GM13977 (cell line): ENCODE results near the gene PSORS1C2.

Experiments used
- DNase-seq: peaks from one replicate; pipeline ENCODE4 v3.0.0; 2012; ENCODE audit warnings: low spot score
- CTCF ChIP-seq: IDR thresholded peaks from 2 replicates; pipeline ENCODE4 v1.5.1; 2012; ENCODE audit warnings: mild to moderate bottlenecking, control low read depth; ENCODE audit not compliant: insufficient read depth; ENCODE audit errors: extremely low read depth, missing control alignments
- in situ Hi-C: fragments of 300-500 bp; cut with MboI; formaldehyde crosslinking; loops from one replicate; pipeline ENCODE4 v1.12.0; 2022; ENCODE audit warnings: low sequenced_read_pairs, low pct_unique_long_range_greater_than_20kb, mixed read lengths, inconsistent platforms; ENCODE audit not compliant: unreplicated experiment

The PSORS1C2 gene

GRCh38 chr6:31092769-31093505 is 45.9 kb downstream of the PSORS1C2 start:
- in situ Hi-C loops: no loop called here
- TF ChIP-seq CTCF: no peak
- no peak for DNase-seq

GRCh38 chr6:31092238-31092637 is 46.6 kb downstream of the PSORS1C2 start:
- no peak for TF ChIP-seq CTCF
- DNase-seq: no peak
- in situ Hi-C loops: no loop called here

GRCh38 chr6:31091680-31092079 is 47.2 kb downstream of the PSORS1C2 start:
- no peak for TF ChIP-seq CTCF
- no peak for DNase-seq
- in situ Hi-C loops: no loop called here

- no peak for DNase-seq
- in situ Hi-C loops: no loop called here
- no peak for TF ChIP-seq CTCF
Observed at GRCh38 chr6:31090973-31091364, 47.9 kb downstream of the PSORS1C2 start.

- in situ Hi-C loops: no loop called here
Observed at GRCh38 chr6:31090275-31090972, 48.4 kb downstream of the PSORS1C2 start.

More at GRCh38 chr6:31090275-31090972, 48.4 kb downstream of the PSORS1C2 start:
- TF ChIP-seq CTCF: no peak
- no peak for DNase-seq
